ACC112 (cell line): Measurements from ENCODE around the gene CFAP91.
A peak's percentile ranks its signal among the peaks of the same experiment; 100 is the strongest.

Experiments
- H2AFZ ChIP-seq: fragments of 200-600 bp; sonication (generic); one replicate; pipeline ENCODE4 v1.6.0; 2017; ENCODE audit warnings: antibody characterized with exemption, low read length; ENCODE audit not compliant: unreplicated experiment
- H3K27ac ChIP-seq: fragments of 200-600 bp; sonication (generic); 2 replicates; pipeline ENCODE4 v1.5.1; 2014; ENCODE audit warnings: low read depth, mild to moderate bottlenecking, antibody characterized with exemption, low read length, moderate library complexity
- H3K27me3 ChIP-seq: fragments of 200-600 bp; sonication (generic); 2 replicates; pipeline ENCODE4 v1.6.1; 2014; ENCODE audit warnings: mild to moderate bottlenecking, antibody characterized with exemption, low read length, moderate library complexity, mixed read lengths; ENCODE audit not compliant: insufficient read depth
- H3K36me3 ChIP-seq: fragments of 200-600 bp; sonication (generic); 2 replicates; pipeline ENCODE4 v1.6.1; 2016; ENCODE audit warnings: mild to moderate bottlenecking, antibody characterized with exemption, low read length, moderate library complexity, mixed read lengths; ENCODE audit not compliant: insufficient read depth
- H3K4me1 ChIP-seq: fragments of 200-600 bp; sonication (generic); one replicate; pipeline ENCODE4 v1.6.1; 2016; ENCODE audit warnings: low read length, mixed read lengths; ENCODE audit not compliant: insufficient read depth, unreplicated experiment, control insufficient read depth
- H3K4me3 ChIP-seq: fragments of 200-600 bp; sonication (generic); 2 replicates; pipeline ENCODE4 v1.5.1; 2014; ENCODE audit warnings: mild to moderate bottlenecking, low read depth, low read length
- H3K79me2 ChIP-seq: fragments of 200-600 bp; sonication (generic); one replicate; pipeline ENCODE4 v1.6.0; 2016; ENCODE audit warnings: low read length; ENCODE audit not compliant: control insufficient read depth, unreplicated experiment, insufficient read depth

Gene CFAP91

DNA sequence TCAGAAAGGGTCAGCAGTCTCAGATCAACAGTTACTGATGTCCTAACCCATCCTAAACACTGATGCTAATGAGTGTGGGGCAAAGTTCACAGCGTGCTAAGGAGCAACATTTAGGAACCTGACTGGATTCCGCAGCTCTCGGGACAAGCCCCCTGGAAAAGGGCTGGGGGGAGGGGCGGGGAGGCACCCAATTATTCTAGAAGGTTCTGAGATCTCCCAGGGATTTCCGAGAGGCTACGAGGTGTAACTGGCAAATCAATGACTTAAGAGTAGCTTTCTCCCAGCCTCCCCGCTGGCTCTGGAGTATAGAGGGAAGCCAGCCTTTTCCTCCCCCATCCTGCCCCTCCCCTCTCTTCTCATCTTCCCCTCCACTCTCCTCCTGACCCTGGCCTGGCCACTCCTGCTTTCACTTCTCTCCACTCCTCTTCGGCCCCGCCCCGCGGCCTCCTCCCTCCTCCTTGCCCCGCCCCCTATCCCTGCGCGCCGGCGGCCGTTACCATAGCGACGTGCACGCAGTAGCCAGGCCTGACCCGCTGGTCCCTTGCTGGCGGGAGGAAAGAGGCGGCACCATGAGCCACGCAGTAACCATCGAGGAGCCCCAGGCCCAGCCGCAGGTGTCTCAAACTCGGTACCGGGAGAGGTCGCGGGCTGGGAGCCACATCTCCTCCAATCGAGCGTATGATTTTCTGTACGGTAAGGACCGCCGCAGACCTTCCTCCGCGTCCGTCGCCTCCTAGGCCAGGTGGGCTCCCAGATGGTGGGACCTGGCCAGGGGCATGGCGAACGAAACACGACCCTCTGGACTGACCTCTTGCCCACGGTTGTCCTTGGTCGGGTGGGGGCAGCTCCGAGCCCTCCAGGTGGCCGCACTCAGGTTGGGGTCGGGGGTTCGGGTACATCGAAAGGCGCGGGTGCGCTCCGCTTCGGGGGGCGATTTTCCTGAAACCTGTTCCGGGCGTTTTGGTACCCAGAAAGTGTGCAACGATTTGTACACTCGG lies at the start of gene CFAP91:
TSS of gene CFAP91 (plus strand) at position 493 of the 998 bp plus-strand sequence. CDS start at position 570, 77 bp downstream.
- H3K27me3 ChIP-seq: peaks cover 4% of the 10 kb centered on the region; the same call in 1 of the 2 replicates
- peaks cover 10% of the 10 kb centered on the region for H3K4me1 ChIP-seq
- H2AFZ ChIP-seq: peak within 1 kb of the TSS; percentile 94
- peak within 1 kb of the TSS; percentile 80 for H3K4me3 ChIP-seq
- H3K27ac ChIP-seq: no peak within 1 kb of the TSS
- H3K36me3 ChIP-seq: no peaks in the 10 kb centered on the region
- no peaks in the 10 kb centered on the region for H3K79me2 ChIP-seq

DNA sequence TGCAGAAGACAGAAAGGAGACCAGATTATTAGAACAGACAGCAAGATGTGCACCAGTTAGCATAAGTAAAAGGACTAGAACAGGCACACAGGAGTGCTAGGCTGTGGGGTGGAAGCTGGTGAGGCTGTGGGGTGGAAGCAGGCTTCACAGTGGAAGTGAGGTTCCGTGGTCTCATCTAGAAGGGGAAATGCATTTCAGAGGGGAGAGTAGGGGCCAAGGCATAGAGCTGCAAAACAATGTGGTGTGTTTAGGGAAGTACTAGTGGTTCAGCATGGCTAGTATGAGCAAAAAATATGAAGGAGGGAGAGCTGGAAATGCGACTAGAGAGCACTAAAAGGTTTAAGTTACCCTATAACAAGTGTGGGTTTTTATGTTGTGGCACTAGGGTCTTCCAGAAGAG lies 48.9 kb upstream of the CFAP91 start:
- H3K4me1 ChIP-seq: no peaks in the 10 kb centered on the region
- H2AFZ ChIP-seq: no peak overlapping the region
- no peaks in the 10 kb centered on the region for H3K36me3 ChIP-seq
- H3K27ac ChIP-seq: no peak overlapping the region
- H3K79me2 ChIP-seq: no peaks in the 10 kb centered on the region
- H3K27me3 ChIP-seq: no peaks in the 10 kb centered on the region
- no peak overlapping the region for H3K4me3 ChIP-seq

DNA sequence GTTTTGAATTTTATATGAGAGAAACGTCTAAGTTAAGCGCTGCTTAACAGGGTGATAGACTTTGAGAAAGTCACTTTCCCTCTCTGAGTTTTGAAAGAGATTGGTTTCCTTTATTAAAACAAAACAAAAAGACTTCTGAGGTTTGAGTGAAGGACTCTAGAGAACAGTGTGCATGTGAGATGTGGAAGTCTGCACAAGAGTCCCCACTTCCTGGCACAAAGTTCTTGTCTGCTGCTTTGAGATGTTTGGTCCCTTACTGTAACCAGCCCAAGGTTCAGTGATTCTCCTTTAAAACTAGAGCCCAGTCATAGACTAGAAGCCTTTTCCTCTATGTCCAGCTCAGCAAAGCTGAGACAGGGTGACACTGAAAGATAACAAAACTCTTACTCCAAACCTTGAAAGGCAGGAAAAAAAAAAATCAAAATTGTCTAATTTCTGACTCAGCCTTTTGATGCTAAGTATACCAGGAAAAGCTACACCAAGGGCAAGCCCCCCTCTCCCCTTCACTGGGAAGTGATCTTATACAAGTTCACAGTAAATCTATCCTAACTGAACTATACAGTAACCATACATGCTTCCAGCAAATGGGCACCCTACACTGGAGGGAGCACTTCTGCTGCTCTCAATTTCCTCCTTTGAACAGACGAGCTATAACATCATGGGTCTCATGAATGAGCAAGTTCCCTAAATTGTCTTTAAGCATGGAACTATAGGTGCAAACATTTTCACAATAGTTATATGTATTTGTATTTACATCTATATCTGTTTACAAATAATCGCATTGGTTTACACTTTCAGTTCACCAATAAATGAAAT lies 44.7 kb upstream of the CFAP91 start:
- Histone ChIP-seq H3K27me3 (no peaks in the 10 kb centered on the region), H3K36me3 (no peaks in the 10 kb centered on the region), H3K4me3 (no peak overlapping the region), H3K79me2 (no peaks in the 10 kb centered on the region), H3K27ac (no peak overlapping the region), H2AFZ (no peak overlapping the region), H3K4me1 (peaks cover 12% of the 10 kb centered on the region)

DNA sequence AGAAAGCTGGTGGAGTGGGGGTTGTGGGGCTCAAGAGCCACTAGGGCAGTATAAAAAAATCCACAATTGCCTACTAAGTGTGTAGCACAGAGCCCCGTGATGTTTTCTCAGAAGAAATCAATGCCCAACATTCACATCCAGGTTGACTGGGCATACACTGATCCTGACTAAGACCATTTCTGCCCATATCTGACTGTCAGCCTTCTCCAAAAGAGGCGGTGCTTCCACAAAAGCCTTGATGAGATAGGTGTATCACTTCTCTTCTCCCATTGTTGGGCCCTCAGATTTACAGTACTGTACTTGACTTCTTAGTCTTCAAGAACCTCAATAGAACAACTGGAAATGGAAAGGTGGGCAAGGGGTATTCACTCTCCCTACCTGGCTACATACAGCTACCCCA lies 43.8 kb upstream of the CFAP91 start:
- no peaks in the 10 kb centered on the region for H3K79me2 ChIP-seq
- H2AFZ ChIP-seq: no peak overlapping the region
- no peaks in the 10 kb centered on the region for H3K36me3 ChIP-seq
- peaks cover 21% of the 10 kb centered on the region for H3K4me1 ChIP-seq
- H3K4me3 ChIP-seq: no peak overlapping the region
- H3K27ac ChIP-seq: no peak overlapping the region
- no peaks in the 10 kb centered on the region for H3K27me3 ChIP-seq

DNA sequence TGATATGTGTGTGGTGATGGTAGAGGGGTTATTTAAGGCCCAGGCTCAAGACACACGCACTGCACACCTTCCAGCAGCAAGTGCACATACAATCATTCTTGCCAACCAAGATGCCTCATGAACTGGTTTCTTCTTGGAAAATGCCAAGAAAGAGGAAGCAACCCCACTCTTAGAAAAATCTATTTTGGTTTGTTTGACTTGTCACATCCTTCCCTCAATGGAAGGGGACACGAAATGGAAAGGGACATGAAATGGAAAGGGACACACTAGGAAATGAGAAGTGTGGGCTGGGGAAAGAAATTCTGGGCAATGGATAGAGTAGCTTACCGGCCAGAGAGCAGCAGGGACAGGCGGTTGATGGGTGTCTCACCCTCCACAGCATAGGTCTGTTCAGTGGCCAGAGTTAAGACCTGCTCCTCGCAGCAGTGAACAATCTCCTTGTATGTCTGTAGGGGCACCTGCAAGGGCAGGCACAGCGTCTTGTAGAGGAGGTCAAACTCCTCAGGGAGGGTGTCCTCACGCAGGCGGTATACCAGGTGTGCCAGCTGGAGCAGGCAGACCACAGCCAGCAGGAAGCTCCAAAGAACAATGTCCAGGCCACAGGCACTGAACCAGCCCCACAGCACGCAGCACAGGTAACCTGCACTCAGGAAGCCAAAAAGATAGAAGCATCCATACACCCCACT lies 43.1 kb upstream of the CFAP91 start:
- Histone ChIP-seq H3K36me3 (no peaks in the 10 kb centered on the region), H3K4me3 (no peak overlapping the region), H3K4me1 (peaks cover 28% of the 10 kb centered on the region), H2AFZ (no peak overlapping the region), H3K27ac (no peak overlapping the region), H3K79me2 (no peaks in the 10 kb centered on the region), H3K27me3 (no peaks in the 10 kb centered on the region)

- Histone ChIP-seq H3K79me2 (no peaks in the 10 kb centered on the region), H3K36me3 (no peaks in the 10 kb centered on the region), H2AFZ (no peak within 1 kb of the TSS), H3K27ac (no peak within 1 kb of the TSS), H3K4me3 (no peak within 1 kb of the TSS), H3K4me1 (peaks cover 33% of the 10 kb centered on the region), H3K27me3 (no peaks in the 10 kb centered on the region)
Measured at GRCh38 chr3:119660474-119661440, 42.1 kb upstream of the CFAP91 start, which contains the start of gene POPDC2. TSS of gene POPDC2 (minus strand) at chr3:119660589. CDS start at chr3:119660423, 166 bp downstream.

DNA sequence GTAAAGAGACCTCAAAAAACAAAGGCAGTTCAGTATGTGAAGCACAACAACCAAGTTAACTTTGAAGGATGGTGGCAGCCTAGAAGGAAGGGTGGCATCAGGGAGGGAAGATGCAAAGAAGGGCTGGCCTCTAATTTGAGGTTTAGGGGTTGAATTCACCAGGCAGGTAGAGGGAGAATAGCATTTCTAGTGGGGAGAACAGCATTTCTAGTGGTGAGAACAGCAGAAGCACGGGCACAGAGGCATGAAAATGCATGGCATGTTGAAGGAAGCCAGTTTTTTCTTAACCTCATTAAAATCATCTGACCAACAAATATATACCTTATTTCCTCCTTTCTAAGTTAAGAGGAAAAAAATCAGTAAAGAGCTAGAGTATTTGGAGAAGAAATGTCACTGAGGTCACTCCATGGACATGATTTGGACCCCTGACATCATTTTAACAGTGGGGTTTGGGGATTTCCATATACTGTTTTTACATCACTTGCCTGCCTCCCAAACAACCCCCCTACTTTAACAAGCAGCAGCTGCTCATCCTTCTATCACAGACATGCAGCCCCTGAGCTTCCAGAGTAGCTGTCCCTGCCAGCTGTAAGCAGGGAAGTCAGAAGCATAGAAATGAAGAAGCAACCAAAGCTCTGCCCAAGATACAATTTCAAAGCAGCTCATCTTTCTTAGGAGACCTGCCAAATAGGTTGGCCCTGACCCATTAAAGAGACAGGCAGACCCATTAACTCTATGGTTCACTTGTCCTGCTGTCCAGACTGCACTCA lies 40.0 kb upstream of the CFAP91 start:
- Histone ChIP-seq H3K4me3 (no peak overlapping the region), H3K4me1 (peaks cover 33% of the 10 kb centered on the region), H3K27me3 (no peaks in the 10 kb centered on the region), H3K36me3 (no peaks in the 10 kb centered on the region), H3K27ac (peak overlapping the region; percentile 51; the same call in 1 of the 2 replicates), H2AFZ (no peak overlapping the region), H3K79me2 (no peaks in the 10 kb centered on the region)

DNA sequence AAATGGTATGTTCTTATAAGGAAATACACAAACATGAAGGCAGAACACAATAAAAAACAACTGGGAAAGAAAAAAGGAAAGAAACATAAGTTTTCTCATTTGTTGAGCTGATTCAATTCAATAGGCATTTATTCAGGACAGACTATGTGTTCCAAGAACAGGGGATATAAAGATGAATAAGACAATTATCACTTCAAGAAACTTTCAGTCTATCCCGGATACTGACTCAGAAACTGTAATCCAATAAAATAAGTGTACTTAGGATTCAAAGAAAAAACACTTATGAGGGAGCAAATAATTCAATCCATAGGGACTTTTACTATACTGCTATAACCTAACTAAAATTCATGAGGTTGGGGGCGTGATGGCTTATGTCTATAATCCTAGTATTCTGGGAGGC lies 38.9 kb upstream of the CFAP91 start:
- Histone ChIP-seq H3K79me2 (no peaks in the 10 kb centered on the region), H3K27ac (peak overlapping the region; percentile 51), H3K4me1 (peaks cover 33% of the 10 kb centered on the region), H3K36me3 (0 out of 2 replicates have a peak, but pooled peaks cover 3% of the 10 kb centered on the region), H3K4me3 (no peak overlapping the region), H3K27me3 (no peaks in the 10 kb centered on the region), H2AFZ (no peak overlapping the region)

DNA sequence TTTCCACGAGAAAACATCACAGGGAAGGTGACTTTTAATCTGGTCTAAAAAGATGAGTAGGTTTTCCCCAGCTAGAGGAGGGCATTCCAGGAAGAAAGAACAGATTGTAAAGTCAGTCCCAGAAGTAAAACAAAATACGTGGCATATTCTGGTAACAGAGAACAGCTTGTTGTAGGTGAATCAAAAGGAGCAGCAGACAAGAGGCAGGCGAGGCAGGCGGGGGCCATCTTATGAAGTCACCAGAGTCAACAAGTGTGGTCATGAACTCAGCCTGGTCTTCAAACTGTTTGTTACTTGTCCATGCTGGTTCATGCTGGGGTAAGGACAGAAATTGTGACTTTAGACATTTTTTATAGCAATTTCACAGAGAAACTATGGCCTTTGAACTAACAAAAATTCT lies 38.5 kb upstream of the CFAP91 start:
- Histone ChIP-seq H3K27ac (peak overlapping the region; percentile 51), H3K79me2 (no peaks in the 10 kb centered on the region), H2AFZ (peak overlapping the region; percentile 28), H3K4me1 (peaks cover 33% of the 10 kb centered on the region), H3K27me3 (no peaks in the 10 kb centered on the region), H3K4me3 (no peak overlapping the region), H3K36me3 (0 out of 2 replicates have a peak, but pooled peaks cover 3% of the 10 kb centered on the region)
